ENCODE measurements around the gene MRPS12.

DNA sequence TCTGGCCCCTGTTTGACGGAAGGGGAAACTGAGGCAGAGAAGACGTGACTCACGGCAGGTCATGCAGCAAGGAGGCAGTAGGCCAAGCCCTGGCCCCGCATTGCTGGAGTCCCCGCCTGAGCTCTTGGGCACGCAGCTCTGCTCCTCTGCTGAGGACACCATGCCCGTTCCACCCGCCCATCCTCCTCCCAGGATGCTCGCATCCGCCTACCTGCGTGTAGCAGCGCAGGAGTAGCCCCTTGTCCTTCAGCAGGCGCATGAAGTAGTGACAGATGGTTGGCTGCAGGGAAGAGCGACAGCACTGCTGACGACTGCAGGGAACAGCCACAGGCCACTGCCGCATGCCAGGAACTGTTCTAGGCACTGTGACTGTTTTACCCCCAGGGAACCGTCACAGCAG, 41.9 kb upstream of the MRPS12 start:
- TF ChIP-seq, protein P1, sequence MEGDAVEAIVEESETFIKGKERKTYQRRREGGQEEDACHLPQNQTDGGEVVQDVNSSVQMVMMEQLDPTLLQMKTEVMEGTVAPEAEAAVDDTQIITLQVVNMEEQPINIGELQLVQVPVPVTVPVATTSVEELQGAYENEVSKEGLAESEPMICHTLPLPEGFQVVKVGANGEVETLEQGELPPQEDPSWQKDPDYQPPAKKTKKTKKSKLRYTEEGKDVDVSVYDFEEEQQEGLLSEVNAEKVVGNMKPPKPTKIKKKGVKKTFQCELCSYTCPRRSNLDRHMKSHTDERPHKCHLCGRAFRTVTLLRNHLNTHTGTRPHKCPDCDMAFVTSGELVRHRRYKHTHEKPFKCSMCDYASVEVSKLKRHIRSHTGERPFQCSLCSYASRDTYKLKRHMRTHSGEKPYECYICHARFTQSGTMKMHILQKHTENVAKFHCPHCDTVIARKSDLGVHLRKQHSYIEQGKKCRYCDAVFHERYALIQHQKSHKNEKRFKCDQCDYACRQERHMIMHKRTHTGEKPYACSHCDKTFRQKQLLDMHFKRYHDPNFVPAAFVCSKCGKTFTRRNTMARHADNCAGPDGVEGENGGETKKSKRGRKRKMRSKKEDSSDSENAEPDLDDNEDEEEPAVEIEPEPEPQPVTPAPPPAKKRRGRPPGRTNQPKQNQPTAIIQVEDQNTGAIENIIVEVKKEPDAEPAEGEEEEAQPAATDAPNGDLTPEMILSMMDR (IDR thresholded peaks at IDR 0.05) = no peak
- no peak for TF ChIP-seq EP300 (IDR thresholded peaks at IDR 0.05)
- no peak for TF ChIP-seq POLR2A (IDR thresholded peaks at IDR 0.05; ENCODE audit: low read length)
- TF ChIP-seq, protein P2, sequence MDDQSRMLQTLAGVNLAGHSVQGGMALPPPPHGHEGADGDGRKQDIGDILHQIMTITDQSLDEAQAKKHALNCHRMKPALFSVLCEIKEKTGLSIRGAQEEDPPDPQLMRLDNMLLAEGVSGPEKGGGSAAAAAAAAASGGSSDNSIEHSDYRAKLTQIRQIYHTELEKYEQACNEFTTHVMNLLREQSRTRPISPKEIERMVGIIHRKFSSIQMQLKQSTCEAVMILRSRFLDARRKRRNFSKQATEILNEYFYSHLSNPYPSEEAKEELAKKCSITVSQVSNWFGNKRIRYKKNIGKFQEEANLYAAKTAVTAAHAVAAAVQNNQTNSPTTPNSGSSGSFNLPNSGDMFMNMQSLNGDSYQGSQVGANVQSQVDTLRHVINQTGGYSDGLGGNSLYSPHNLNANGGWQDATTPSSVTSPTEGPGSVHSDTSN (IDR thresholded peaks at IDR 0.05) = no peak
- TF ChIP-seq NFE2L2 (conservative IDR thresholded peaks at IDR 0.05; ENCODE audit: low read length) = no peak
- no peak for TF ChIP-seq EHMT2 (IDR thresholded peaks at IDR 0.05; ENCODE audit: low read depth)
- TF ChIP-seq, protein P3, sequence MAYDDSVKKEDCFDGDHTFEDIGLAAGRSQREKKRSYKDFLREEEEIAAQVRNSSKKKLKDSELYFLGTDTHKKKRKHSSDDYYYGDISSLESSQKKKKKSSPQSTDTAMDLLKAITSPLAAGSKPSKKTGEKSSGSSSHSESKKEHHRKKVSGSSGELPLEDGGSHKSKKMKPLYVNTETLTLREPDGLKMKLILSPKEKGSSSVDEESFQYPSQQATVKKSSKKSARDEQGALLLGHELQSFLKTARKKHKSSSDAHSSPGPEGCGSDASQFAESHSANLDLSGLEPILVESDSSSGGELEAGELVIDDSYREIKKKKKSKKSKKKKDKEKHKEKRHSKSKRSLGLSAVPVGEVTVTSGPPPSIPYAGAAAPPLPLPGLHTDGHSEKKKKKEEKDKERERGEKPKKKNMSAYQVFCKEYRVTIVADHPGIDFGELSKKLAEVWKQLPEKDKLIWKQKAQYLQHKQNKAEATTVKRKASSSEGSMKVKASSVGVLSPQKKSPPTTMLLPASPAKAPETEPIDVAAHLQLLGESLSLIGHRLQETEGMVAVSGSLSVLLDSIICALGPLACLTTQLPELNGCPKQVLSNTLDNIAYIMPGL (CRISPR knock-in tag; IDR thresholded peaks at IDR 0.05; ENCODE audit: borderline replicate concordance) = no peak
- no peak for TF ChIP-seq RAD21 (conservative IDR thresholded peaks at IDR 0.05 in 1 of 2, IDR thresholded peaks at IDR 0.05 in 1 of 2)
- no peak for TF ChIP-seq MYC (IDR thresholded peaks at IDR 0.05; ENCODE audit: borderline replicate concordance, low read length)
- TF ChIP-seq, protein P4, sequence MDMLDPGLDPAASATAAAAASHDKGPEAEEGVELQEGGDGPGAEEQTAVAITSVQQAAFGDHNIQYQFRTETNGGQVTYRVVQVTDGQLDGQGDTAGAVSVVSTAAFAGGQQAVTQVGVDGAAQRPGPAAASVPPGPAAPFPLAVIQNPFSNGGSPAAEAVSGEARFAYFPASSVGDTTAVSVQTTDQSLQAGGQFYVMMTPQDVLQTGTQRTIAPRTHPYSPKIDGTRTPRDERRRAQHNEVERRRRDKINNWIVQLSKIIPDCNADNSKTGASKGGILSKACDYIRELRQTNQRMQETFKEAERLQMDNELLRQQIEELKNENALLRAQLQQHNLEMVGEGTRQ (IDR thresholded peaks at IDR 0.05) = no peak
- TF ChIP-seq BHLHE40 (IDR thresholded peaks at IDR 0.05; ENCODE audit: low read depth, low read length) = no peak
